Activated CD4-positive, alpha-beta T cell treated with anti-CD3 and anti-CD28 coated beads for 36 hours (primary cell): Measurements from ENCODE around the gene FLNA. TPM values are rescaled to one million over a fixed set of nuclear protein-coding genes. Genes with fewer than 3 reads are reported as not detected.

Experiments used
- ATAC-seq: fragments of 200-7000 bp; cut with Tn5 transposase; one replicate; pipeline ENCODE4 v1.10.0; 2021; ENCODE audit warnings: mild to moderate bottlenecking, moderate library complexity
- CTCF ChIA-PET: fragments of 350-600 bp; sonication (Branson Sonifier 250); formaldehyde crosslinking; loops from one replicate; lab custom pipeline; 2021; ENCODE audit warnings: antibody characterized with exemption; lab: Charles Lee
- POLR2A ChIA-PET: fragments of 350-600 bp; sonication (Branson Sonifier 250); formaldehyde crosslinking; loops from one replicate; lab custom pipeline; 2021; ENCODE audit warnings: antibody characterized with exemption, inconsistent platforms; lab: Charles Lee
- DNase-seq: peaks from one replicate; pipeline ENCODE4 v3.0.0-alpha.2; 2020
- H3K27ac Mint-ChIP-seq: one replicate; pipeline ENCODE4 v1.8.0; 2021; ENCODE audit warnings: mixed read lengths
- H3K27me3 Mint-ChIP-seq: one replicate; pipeline ENCODE4 v1.8.0; 2021; ENCODE audit warnings: mixed read lengths
- H3K36me3 Mint-ChIP-seq: one replicate; pipeline ENCODE4 v1.8.0; 2021; ENCODE audit warnings: low read depth, mixed read lengths
- H3K4me1 Mint-ChIP-seq: one replicate; pipeline ENCODE4 v1.8.0; 2021; ENCODE audit warnings: mixed read lengths
- H3K4me3 Mint-ChIP-seq: one replicate; pipeline ENCODE4 v1.8.0; 2021; ENCODE audit warnings: mild to moderate bottlenecking, moderate library complexity, mixed read lengths
- H3K9me3 Mint-ChIP-seq: one replicate; pipeline ENCODE4 v1.8.0; 2021; ENCODE audit warnings: low read depth, mixed read lengths
- intact Hi-C, 2 experiments: fragments of 100-400 bp; cut with DNase I in 1 of 2; cut with micrococcal nuclease in 1 of 2; formaldehyde crosslinking; loops; one replicate each; pipeline versions ENCODE4 v1.14.2 to v1.15.1; 2022 to 2024; cut with DNase I, micrococcal nuclease
- total RNA-seq, 2 experiments: library from RNA; stranded (reverse); gene quantifications; one replicate each; pipeline ENCODE4 v1.2.3, GENCODE V29; 2021

Gene FLNA
- total RNA-seq, 2 experiments from 2014 or later, result 891 to 1,083 TPM

- Mint-ChIP-seq H3K9me3 (no peaks in the 10 kb centered on the region), H3K4me3 (no peak overlapping the region), H3K36me3 (peaks cover 11% of the 10 kb centered on the region), H3K4me1 (peaks cover 15% of the 10 kb centered on the region), H3K27me3 (no peaks in the 10 kb centered on the region), H3K27ac (peak overlapping the region; percentile 3)
- ChIA-PET CTCF (interaction anchor here (1.3 kb wide), 1 partner anchor 10 kb away, joined by 3 read pairs; the partner anchor contains the start of gene FLNA), POLR2A (interaction anchor here (1.0 kb wide), 1 partner anchor 10 kb away, joined by 4 read pairs; no protein-coding TSS in a partner anchor)
- intact Hi-C loops, result no loop called here
- ATAC-seq (no peak), DNase-seq (no peak)
Measured at GRCh38 chrX:154383359-154384283, 9.2 kb upstream of the FLNA start.

- ATAC-seq (no peak), DNase-seq (no peak)
- no peaks in the 10 kb centered on the region for H3K27me3 Mint-ChIP-seq
- POLR2A ChIA-PET, result interaction anchor here (1.0 kb wide), 1 partner anchor 9 kb away, joined by 4 read pairs; no protein-coding TSS in a partner anchor
- no peak overlapping the region for H3K4me3 Mint-ChIP-seq
- peaks cover 16% of the 10 kb centered on the region for H3K4me1 Mint-ChIP-seq
- peaks cover 11% of the 10 kb centered on the region for H3K36me3 Mint-ChIP-seq
- peak overlapping the region; percentile 63 for H3K27ac Mint-ChIP-seq
- CTCF ChIA-PET, result no interaction called here
- no peaks in the 10 kb centered on the region for H3K9me3 Mint-ChIP-seq
- intact Hi-C loops, result no loop called here
Measured at GRCh38 chrX:154382483-154383069, 8.1 kb upstream of the FLNA start.

- H3K27me3 Mint-ChIP-seq, result no peaks in the 10 kb centered on the region
- ChIA-PET POLR2A (no interaction called here), CTCF (interaction anchor here (0.9 kb wide), 1 partner anchor 8 kb away, joined by 3 read pairs; no protein-coding TSS in a partner anchor)
- no peak overlapping the region for H3K4me3 Mint-ChIP-seq
- H3K4me1 Mint-ChIP-seq, result peaks cover 25% of the 10 kb centered on the region
- no peak for DNase-seq
- no peak for ATAC-seq
- intact Hi-C loops, result no loop called here
- no peaks in the 10 kb centered on the region for H3K9me3 Mint-ChIP-seq
- peaks cover 11% of the 10 kb centered on the region for H3K36me3 Mint-ChIP-seq
- H3K27ac Mint-ChIP-seq, result no peak overlapping the region
Measured at GRCh38 chrX:154381271-154381670, 6.8 kb upstream of the FLNA start.

GRCh38 chrX:154380787-154381186, 6.4 kb upstream of the FLNA start:
- intact Hi-C loops, result no loop called here
- CTCF ChIA-PET, result interaction anchor here (0.5 to 0.7 kb wide), 3 partner anchors 10 to 500 kb away, joined by 3 to 4 read pairs (median 3); no protein-coding TSS in a partner anchor

GRCh38 chrX:154380153-154380552, 5.7 kb upstream of the FLNA start:
- peaks cover 11% of the 10 kb centered on the region for H3K36me3 Mint-ChIP-seq
- POLR2A ChIA-PET, result no interaction called here
- H3K27me3 Mint-ChIP-seq, result no peaks in the 10 kb centered on the region
- ATAC-seq, result no peak
- peak overlapping the region; percentile 91 for H3K27ac Mint-ChIP-seq
- no peaks in the 10 kb centered on the region for H3K9me3 Mint-ChIP-seq
- intact Hi-C loops, result no loop called here
- CTCF ChIA-PET, result interaction anchor here (0.7 kb wide), 1 partner anchor 9 kb away, joined by 3 read pairs; no protein-coding TSS in a partner anchor
- no peak for DNase-seq
- peaks cover 25% of the 10 kb centered on the region for H3K4me1 Mint-ChIP-seq
- H3K4me3 Mint-ChIP-seq, result peak overlapping the region; percentile 84

More at GRCh38 chrX:154380787-154381186, 6.4 kb upstream of the FLNA start:
- Mint-ChIP-seq H3K27ac (peak overlapping the region; percentile 91), H3K9me3 (no peaks in the 10 kb centered on the region), H3K4me1 (peaks cover 25% of the 10 kb centered on the region), H3K4me3 (peak overlapping the region; percentile 84), H3K36me3 (peaks cover 11% of the 10 kb centered on the region), H3K27me3 (no peaks in the 10 kb centered on the region)
- ATAC-seq (no peak), DNase-seq (no peak)
- POLR2A ChIA-PET, result no interaction called here

GRCh38 chrX:154379569-154379951, 5.1 kb upstream of the FLNA start:
- H3K36me3 Mint-ChIP-seq, result peaks cover 11% of the 10 kb centered on the region
- intact Hi-C loops, result loop anchor here (1.0 to 10.0 kb wide), 9 partner anchors 8 to 655 kb away; partner anchors contain the start of genes TMEM187 (in 2 of the 2), ABCD1 (in 1 of the 2), ARHGAP4 (in 1 of the 2) and BCAP31 (in 1 of the 2)
- peak overlapping the region; percentile 84 for H3K4me3 Mint-ChIP-seq
- H3K9me3 Mint-ChIP-seq, result no peaks in the 10 kb centered on the region
- DNase-seq (no peak), ATAC-seq (no peak)
- no peaks in the 10 kb centered on the region for H3K27me3 Mint-ChIP-seq
- POLR2A ChIA-PET, result interaction anchor here (1.0 to 1.1 kb wide), 2 partner anchors 18 to 412 kb away, joined by 3 to 4 read pairs; no protein-coding TSS in a partner anchor
- CTCF ChIA-PET, result no interaction called here
- H3K4me1 Mint-ChIP-seq, result peaks cover 23% of the 10 kb centered on the region
- H3K27ac Mint-ChIP-seq, result peak overlapping the region; percentile 91

GRCh38 chrX:154378799-154379568, 4.5 kb upstream of the FLNA start, which contains the start of gene EMD:
TSS of gene EMD (plus strand) at chrX:154379295. CDS start at chrX:154379485, 190 bp downstream.
- ChIA-PET CTCF (no interaction called here), POLR2A (interaction anchor here (1.0 to 1.1 kb wide), 2 partner anchors 19 to 411 kb away, joined by 3 to 4 read pairs; no protein-coding TSS in a partner anchor)

GRCh38 chrX:154378059-154378798, 3.8 kb upstream of the FLNA start:
- DNase-seq, result peak; percentile 52
- H3K36me3 Mint-ChIP-seq, result peaks cover 11% of the 10 kb centered on the region
- ChIA-PET POLR2A (interaction anchor here (1.0 to 1.1 kb wide), 2 partner anchors 19 to 410 kb away, joined by 3 to 4 read pairs; no protein-coding TSS in a partner anchor), CTCF (no interaction called here)
- peak overlapping the region; percentile 66 for H3K4me3 Mint-ChIP-seq
- no peaks in the 10 kb centered on the region for H3K27me3 Mint-ChIP-seq
- peak overlapping the region; percentile 85 for H3K27ac Mint-ChIP-seq
- peak; percentile 1 for ATAC-seq
- intact Hi-C loops, result loop anchor here (10.0 kb wide), 4 partner anchors 363 to 653 kb away; partner anchors contain the start of genes ABCD1 (in 1 of the 2), ARHGAP4 (in 1 of the 2), BCAP31 (in 1 of the 2) and HCFC1 (in 1 of the 2)
- no peaks in the 10 kb centered on the region for H3K9me3 Mint-ChIP-seq
- peaks cover 25% of the 10 kb centered on the region for H3K4me1 Mint-ChIP-seq

More at GRCh38 chrX:154378799-154379568, 4.5 kb upstream of the FLNA start, which contains the start of gene EMD:
- Mint-ChIP-seq H3K27me3 (no peaks in the 10 kb centered on the region), H3K4me3 (peak within 1 kb of the TSS; percentile 84), H3K9me3 (no peaks in the 10 kb centered on the region), H3K27ac (peak within 1 kb of the TSS; percentile 91), H3K36me3 (peaks cover 11% of the 10 kb centered on the region), H3K4me1 (peaks cover 23% of the 10 kb centered on the region)
- peak; percentile 88 for ATAC-seq
- DNase-seq, result peak; percentile 98
- intact Hi-C loops, result loop anchor here (1.0 to 10.0 kb wide), 9 partner anchors 8 to 654 kb away; partner anchors contain the start of genes TMEM187 (in 2 of the 2), ABCD1 (in 1 of the 2), ARHGAP4 (in 1 of the 2) and BCAP31 (in 1 of the 2)

GRCh38 chrX:154376774-154377173, 2.3 kb upstream of the FLNA start:
- no peaks in the 10 kb centered on the region for H3K27me3 Mint-ChIP-seq
- ChIA-PET POLR2A (no interaction called here), CTCF (no interaction called here)
- peaks cover 31% of the 10 kb centered on the region for H3K4me1 Mint-ChIP-seq
- no peaks in the 10 kb centered on the region for H3K9me3 Mint-ChIP-seq
- DNase-seq, result no peak
- peaks cover 11% of the 10 kb centered on the region for H3K36me3 Mint-ChIP-seq
- no peak for ATAC-seq
- peak overlapping the region; percentile 19 for H3K4me3 Mint-ChIP-seq
- intact Hi-C loops, result loop anchor here (10.0 kb wide), 4 partner anchors 362 to 652 kb away; partner anchors contain the start of genes ABCD1 (in 1 of the 2), ARHGAP4 (in 1 of the 2), BCAP31 (in 1 of the 2) and HCFC1 (in 1 of the 2)
- peak overlapping the region; percentile 84 for H3K27ac Mint-ChIP-seq

- ATAC-seq (no peak), DNase-seq (no peak)
- Mint-ChIP-seq H3K4me1 (peaks cover 24% of the 10 kb centered on the region), H3K9me3 (no peaks in the 10 kb centered on the region), H3K27me3 (no peaks in the 10 kb centered on the region), H3K36me3 (peaks cover 4% of the 10 kb centered on the region), H3K4me3 (peak overlapping the region; percentile 8), H3K27ac (no peak overlapping the region)
- POLR2A ChIA-PET, result no interaction called here
- CTCF ChIA-PET, result no interaction called here
- intact Hi-C loops, result loop anchor here (10.0 kb wide), 4 partner anchors 360 to 650 kb away; partner anchors contain the start of genes ABCD1 (in 1 of the 2), ARHGAP4 (in 1 of the 2), BCAP31 (in 1 of the 2) and HCFC1 (in 1 of the 2)
Measured at GRCh38 chrX:154375156-154375504, 696 bp upstream of the FLNA start.
